ENCODE results near the gene GYG1.

Gene GYG1

GRCh38 chr3:149020196-149020838 lies 29.0 kb downstream of the GYG1 start:
- DNase-seq: peak; percentile 36

DNA sequence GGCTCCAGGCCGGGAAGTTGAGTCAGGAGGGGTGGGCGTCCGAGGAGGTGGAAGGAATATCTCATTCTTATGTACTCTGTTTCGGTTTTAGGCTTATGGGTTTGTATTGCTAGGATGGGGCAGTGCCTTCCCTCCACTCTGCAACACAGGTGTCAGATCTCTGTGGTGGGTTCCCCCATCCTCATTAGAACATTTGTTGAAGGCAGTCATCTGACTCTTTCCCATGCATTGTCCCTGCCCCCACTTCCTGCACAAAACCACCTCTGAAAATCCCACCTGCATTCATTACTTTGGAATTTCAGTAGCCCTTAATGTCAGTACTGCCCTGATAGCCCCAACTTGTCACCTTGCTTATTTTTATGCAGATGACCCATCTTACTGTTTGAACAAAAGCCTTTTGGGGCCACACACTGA lies 29.5 kb downstream of the GYG1 start:
- no peak for DNase-seq

DNA sequence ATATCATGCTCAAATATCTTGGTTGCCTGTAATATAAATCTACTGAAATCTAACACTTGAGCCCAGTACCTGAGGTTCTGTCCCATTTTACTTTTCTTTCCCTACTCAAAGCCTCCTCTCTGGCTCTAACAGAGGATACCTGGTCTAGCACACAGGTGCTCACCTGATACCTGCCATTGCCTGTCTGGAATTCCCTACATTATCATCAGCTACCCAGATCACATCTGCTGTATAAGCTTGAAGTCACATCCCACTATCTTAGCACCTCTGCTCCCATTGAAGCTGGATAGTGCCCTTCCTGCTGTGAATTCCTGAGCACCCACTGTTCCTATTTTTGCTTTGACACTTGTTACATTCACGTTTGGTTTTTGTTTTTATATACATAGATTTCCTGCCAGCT lies 30.5 kb downstream of the GYG1 start:
- no peak for DNase-seq

DNA sequence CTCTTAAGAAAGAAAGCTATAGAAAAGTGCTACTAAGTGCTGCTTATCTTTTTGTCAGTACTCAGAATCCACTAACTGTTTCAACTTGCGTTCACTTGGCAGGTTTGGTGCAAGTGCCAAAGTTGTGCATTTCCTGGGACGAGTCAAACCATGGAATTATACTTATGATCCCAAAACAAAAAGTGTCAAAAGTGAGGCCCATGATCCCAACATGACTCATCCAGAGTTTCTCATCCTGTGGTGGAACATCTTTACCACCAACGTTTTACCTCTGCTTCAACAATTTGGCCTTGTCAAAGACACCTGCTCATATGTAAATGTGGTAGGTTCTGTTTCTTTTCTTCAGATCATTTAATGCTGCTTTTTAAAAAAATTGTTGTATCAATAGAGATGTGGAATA lies 32.6 kb downstream of the GYG1 start:
- no peak for DNase-seq

DNA sequence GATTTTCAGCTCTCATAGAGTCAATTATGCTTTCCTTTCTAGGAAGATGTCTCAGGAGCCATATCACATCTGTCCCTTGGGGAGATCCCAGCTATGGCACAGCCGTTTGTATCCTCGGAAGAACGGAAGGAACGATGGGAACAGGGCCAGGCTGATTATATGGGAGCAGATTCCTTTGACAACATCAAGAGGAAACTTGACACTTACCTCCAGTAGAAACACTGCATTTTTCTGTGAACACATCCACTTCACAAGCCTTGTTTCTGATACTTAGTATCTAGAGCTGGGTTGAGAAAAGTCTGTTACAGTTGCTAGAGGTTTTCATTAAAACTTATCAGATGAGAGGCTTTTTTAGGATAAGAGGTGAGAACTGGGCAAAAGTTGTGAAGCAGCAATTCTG lies 35.4 kb downstream of the GYG1 start:
- DNase-seq: no peak

DNA sequence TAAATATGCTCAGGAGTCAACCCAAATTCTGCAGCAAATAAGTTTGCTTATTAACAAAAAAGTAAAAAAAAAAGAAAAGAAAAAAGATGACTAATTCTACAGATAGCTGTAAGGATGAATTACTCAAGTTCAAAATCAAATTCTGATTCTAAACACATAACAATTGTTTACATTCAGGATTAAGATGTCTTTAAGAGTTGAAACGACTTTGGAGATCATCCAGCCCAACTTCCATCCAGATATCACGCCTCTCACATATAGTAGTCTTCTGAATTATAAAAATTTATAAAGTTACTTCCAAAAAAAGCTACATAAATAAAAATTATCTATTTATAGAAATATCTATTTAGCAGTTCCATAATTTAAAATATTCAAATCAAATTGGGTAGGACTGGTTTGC lies 39.8 kb downstream of the GYG1 start:
- no peak for DNase-seq

- no peak for DNase-seq
Measured at GRCh38 chr3:149037684-149038083, 46.3 kb downstream of the GYG1 start.

- no peak for DNase-seq
Measured at GRCh38 chr3:149038322-149038721, 47.0 kb downstream of the GYG1 start.

GRCh38 chr3:149042789-149043386 lies 51.5 kb downstream of the GYG1 start:
- no peak for DNase-seq

GRCh38 chr3:149044339-149045083 lies 53.2 kb downstream of the GYG1 start:
- no peak for DNase-seq

DNA sequence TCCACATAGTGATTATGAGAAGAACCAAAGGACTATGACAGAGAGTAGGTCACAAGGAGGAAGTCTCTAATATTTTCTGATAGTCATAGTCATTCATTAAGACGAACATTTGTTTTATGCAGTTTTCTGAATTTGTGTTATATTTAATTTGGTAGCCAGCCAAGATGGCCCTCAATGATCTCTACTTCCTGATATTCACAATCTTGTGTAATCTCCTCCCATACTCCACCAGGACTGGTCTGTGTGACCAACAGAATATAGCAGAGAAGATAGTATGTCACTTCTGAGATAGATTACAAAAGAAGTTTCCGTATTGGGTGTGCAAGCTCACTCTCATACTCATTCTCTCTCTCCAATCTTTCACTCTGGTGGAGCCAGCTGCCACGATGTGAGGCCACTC lies 64.2 kb downstream of the GYG1 start:
- DNase-seq: no peak

- no peak for DNase-seq
Measured at GRCh38 chr3:149058198-149058597, 66.9 kb downstream of the GYG1 start.

DNA sequence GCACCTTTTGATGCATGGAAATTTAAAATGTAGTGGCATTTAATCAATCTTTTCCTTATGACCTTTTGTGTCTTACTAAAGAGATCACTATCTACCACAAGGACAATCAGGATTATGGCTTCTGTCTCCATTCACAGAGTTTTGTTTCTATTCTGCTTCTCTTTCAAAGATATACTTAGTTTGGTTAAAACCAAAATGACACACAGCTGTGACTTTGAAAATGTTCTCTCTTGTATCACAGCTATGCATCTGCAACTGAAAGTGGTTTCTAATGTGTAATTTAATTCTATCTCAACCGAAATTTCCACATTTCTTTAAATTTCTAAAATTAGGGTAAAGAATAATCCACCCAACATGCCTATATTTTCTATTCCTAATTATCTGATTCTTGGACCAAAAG lies 67.3 kb downstream of the GYG1 start:
- DNase-seq: no peak

DNA sequence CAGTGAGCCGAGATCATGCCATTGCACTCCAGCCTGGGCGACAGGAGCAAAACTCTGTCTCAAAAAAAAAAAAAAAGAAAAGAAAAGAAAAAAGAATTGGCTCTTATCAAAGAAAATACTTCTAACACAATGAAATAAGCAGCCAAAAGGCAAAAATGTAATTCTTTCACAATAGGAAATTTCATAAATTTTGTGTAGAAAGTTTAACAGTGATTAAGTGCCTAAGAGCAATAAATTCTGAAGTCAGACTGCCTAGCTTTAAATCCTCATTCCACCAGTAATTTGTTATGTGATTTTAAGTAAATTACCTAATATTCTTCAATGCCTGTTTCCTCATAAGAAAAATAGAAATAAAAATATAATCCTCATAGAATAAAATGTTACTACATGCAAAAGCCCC lies 70.4 kb downstream of the GYG1 start:
- DNase-seq: no peak

DNA sequence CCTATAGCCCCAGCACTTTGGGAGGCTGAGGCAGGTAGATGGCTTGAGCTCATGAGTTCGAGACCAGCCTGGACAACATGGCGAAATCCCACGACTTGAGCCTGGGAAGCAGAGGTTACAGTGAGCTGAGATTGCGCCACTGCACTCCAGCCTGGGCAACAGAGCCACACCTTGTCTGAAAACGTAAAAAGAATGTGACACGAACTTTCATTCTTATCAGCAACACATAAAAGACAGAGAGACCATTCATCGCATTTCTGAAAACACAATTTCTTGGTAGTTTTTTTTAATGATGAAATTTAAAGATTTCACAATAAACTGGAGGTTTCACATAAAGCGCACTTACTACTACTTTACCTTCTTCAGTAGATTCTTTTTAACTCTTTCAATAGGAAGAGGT lies 76.5 kb downstream of the GYG1 start:
- no peak for DNase-seq
